NCI-H748 (cell line): ENCODE measurements around the gene PKDREJ.
"Not testable (repeated sequence)": the region's sequence is repeated elsewhere in the genome, so short reads cannot be mapped to it uniquely, and the experiment has no call there.

Experiments
- DNase-seq: peaks from one replicate; lab custom pipeline; 2025; ENCODE audit not compliant: unreplicated experiment; lab: John Stamatoyannopoulos, UW

The PKDREJ gene

DNA sequence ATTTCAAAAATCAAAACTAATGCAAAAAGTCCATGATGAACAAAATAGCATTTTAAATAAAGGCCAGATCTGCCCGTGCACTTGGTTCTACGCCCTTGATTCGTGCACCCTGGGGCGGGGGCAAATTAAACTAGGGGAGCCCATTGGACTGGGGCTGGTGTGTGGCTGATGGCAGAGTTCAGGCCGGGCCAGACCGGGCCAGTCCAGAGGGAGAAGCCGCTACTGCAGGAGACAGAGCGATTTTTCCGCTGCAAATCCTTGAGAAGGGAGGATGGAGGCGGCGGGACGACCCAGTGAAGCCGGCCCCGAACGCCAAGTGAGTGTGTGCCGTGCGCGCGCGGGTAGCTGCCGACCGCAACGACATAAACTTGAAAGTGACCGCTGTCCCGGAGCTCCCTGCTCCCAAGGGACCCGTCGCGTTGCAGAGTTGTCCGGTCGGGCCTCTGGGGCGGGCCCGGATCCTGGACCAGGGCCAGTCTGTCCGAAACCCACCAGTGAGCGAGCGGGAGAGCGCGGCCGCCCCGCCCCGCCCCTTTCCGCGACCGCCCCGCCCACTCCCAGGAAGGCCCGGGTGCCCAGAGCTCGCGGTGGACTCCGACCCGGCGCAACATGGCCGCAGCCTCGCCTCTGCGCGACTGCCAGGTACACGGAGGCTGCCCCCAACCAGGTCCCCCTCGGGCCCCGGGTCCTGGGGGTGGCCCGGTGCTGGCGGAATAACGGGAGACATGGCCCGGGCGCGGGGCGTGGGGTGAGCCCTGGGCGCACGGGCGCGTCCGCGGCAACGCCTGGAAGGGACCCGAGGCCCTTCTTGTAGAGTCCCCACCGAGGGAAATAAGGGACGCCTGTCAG lies 4.5 kb upstream of the PKDREJ start, which contains the start of gene TTC38:
Gene TTC38, plus strand, starts transcription at position 578 of the 849 bp plus-strand sequence. Its CDS starts 32 bp downstream, at position 610.
- peak; percentile 72 for DNase-seq

DNA sequence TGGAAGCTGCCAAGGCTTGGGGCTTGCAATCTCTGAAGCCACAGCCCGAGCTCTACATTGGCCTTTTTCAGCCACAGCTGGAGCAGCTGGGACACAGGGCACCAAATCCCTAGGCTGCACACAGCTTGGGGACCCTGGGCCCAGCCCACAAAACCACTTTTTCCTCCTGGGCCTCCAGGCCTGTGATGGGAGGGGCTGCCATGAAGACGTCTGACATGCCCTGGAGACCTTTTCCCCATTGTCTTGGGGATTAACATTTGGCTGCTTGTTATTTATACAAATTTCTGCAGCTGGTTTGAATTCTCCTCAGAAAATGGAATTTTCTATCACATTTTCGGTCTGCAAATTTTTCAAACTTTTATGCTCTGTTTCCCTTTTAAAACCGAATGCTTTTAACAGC lies 2.5 kb upstream of the PKDREJ start:
- not testable (repeated sequence) for DNase-seq

DNA sequence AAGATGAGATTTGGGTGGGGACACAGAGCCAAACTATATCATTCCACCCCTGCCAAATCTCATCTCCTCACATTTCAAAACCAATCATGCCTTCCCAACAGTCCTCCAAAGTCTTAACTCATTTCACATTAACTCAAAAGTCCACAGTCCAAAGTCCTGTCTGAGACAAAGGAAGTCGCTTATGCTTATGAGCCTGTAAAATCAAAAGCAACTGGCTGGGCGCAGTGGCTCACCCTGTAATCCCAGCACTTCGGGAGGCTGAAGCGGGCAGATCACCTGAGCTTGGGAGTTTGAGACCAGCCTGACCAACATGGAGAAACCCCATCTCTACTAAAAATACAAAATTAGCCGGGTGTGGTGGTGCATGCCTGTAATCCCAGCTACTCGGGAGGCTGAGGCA lies 1.4 kb upstream of the PKDREJ start:
- not testable (repeated sequence) for DNase-seq

DNA sequence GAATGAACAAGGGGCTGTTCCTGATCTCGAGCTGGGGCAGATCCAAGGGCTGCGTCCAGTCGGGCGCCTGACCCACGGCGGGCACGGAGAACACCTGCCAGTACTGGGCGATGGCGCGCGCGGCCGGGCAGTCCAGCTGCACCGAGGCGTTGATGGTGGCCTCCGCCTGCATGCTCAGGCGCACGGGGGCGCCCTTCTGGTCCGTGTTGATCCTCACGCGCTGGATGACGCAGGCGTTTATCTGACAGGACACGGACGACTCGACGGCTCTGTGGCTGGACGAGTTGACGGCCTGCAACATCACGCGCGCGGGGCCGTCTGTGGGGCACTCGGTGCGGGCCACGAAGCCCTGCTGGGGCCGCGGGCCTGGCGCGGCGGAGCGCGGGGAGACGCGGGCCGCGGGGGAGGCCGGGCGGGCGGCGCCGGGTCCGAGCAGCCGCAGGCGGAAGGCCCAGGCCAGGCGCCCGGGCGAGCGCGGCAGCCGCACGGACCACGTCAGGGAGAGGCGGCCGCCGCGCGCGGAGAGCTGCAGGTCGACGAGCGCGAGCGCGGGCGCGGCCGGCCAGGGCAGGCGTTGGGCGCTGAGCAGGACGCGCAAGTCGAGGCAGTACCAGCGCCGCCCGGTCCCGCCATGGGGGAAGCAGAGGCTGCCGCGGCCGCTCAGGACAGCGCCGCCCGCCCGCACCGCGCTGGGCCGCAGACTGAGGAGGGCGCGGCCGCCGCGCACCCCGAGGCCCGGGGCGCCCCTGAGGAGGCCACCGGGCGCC lies 511 bp downstream of the PKDREJ start:
- no peak for DNase-seq

DNA sequence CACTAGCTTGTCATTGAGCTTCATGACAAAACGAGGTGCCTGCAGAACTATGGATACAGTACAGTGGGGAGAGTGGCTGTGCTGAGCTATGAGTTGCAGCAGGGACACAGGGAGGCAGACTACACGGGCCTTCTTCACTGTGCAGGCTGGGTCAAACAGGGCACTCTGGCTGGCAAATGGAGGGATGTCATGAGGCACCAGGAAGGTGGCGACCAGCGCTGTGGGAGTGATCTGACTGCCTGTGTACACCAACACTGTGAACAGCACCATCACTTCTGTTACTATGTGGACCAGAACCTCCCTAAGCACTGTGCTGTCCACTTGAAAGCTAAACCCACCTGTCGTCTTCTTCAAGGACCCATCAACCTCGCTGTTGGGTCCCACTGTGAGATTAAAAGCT lies 3.1 kb downstream of the PKDREJ start:
- DNase-seq: no peak

DNA sequence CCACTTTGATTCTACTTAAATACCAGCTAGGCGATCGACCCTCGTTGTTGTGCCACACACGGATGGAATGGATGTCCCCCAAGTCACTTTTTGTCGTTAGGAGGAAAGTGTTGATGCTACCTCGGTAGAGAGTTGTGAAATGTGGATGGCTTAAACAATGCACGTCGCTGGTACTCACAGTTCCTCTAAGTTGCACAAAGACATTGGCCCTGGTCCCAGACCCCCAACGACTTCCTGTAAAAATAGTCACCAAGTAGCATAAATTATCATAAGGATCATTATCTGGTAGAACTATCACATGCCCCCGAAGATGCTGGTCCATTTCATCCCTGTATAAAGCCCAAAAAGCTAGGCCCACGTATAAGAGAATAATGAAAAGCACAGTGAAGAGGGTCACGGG lies 3.8 kb downstream of the PKDREJ start:
- no peak for DNase-seq

DNA sequence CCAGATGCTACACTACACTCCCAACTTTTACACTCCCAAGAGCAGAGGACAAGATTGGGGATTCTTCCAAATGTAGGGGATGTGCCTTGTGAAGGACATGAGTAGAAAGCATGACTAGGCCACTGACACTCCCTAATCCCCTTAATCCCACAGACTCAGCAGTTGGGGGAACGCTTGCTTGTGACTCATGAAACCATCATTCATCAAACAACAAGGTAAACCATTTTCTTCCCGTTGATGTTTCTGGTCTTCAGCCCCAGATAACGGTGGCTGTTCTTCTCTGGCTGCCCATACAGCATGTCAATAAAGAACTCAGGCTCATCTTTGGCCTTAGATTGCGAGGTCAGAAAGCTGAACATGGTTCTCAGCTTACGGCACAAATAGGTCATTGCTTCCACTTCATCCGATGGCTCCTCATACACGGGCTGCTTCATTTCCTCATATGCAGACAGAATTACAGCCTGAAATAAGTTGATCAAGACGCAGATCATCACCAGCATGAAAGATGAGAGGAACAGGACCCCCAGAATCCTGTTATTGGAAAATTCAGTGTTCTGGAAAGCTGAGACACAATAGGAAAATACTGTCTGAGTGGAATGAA lies 6.7 kb downstream of the PKDREJ start:
- no peak for DNase-seq

DNA sequence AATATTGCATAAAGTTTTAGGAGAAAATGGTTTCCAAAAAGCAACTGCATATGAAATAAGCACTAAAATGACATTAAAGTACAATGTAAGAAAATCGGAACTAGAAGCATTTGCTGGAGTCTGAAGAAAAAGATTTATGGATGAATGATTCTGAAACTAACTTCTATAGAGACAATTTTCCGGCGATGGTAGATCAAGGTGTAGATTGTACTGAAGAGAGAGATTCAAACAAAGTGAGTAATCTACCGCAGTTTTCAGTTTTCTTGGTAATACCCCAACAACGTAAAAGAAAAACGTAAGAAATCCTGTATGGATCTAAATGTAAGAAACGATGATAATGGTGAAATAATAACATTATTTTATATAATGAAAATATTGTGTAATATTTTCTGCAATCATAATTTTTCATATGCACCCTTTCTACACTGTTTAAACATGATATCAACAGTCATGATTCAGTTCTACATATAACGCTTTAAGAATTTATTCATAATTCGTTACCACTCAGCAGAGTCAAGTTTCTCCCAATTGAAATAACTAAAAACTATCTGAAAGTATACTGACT lies 11.2 kb downstream of the PKDREJ start:
- no peak for DNase-seq

DNA sequence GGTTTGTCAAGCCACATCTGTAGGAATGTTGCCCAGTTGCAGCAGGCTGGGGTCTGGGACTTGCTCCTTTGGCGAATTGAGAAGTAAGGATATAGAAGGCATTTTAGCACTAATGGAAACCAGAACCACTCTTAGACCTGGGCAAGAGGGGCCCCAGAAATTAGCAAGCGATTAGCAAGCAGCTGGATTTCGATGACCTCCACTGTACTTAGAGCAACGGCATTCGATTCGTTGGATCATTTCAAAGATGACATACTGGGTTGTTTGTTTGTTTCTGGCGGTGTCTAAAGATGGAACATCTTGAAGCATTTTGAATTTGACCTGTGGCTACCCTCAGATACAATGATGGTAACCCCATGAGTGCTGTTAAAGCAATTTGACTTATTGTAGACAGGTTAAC lies 11.9 kb downstream of the PKDREJ start:
- DNase-seq: no peak

DNA sequence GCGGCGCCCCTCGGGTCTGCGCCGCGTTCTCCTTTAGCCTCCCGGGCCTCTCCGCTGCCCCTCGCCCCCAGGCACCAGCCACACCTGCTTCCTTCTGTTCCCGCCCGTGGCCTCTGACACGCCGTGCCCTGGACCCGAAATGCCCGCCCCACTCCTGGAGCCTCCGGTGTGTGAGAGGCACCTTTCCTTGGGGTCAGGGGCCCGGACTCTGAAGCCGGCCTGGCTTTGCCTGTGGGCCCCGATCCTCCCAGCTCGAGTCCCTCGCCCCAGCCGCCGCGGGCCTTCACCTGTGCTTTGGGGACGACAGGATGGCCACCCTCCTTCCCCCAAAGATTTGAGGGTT lies 12.4 kb downstream of the PKDREJ start:
- no peak for DNase-seq

DNA sequence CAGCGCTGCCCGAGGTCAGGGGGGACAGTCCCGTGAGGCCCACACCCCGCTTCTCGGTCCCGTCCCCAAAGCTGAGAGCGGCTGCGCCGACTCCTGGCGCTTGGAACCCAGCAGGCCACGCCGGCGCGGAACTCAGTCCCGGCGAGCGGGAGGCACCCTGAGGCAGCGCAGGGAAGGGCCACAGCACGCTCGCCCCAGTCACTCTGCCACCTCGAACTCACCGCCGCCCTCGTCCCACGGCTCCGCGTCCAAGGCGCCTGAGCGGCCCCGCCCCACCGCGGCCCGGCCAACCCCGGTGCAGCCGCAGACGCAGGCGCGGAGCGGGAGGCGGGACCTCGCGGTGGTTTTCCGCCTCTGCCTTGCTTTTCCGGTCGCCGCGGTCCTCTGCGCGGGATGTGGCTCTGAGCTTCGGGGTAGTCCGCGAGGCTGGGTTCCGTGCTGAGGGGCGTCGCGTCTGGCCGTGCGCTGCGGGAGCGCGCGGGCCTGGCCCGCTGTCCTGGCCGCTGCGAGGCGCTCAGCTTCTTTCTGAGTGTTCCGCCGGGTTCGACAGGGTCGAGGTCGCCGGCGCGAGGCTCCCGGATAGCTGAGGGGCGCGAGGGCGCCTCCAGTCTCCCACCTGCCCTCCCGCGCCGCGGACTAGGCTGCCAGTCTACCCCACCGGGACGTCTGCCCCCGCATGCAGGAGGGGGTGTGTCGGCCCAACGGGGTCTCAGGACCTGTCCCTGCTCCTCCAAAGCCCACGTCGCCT lies 12.9 kb downstream of the PKDREJ start, which contains the start of gene CDPF1:
Gene CDPF1, minus strand, starts transcription at position 259 of the 748 bp plus-strand sequence. CDS start 2,009 bp downstream, outside the sequence.
- peak; percentile 93 for DNase-seq

DNA sequence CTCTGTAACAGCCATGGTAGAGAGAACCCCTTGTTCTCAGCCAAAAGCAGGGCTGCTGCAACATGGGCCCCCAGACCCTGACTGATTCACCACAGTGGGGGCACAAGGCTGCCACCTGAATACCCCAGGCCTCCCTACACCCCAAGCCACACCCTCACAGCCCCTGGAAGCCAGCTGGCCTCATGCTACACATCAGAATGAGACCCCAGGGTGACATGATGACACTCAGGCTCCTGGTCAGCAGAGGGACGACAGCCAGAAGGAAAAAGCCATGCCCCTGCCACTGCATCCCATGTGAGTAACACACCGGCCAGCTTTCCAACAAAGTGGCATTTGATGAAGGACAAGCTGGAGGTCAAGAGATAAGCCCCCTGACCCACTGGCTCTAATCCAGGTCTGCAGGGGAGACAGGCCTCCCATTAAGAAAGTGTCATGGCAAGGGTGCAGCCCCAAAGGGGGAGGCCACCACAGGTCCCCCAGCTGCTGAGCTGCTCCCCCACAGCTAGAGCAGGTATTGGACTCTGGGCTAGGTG lies 15.6 kb downstream of the PKDREJ start:
- DNase-seq: no peak

DNA sequence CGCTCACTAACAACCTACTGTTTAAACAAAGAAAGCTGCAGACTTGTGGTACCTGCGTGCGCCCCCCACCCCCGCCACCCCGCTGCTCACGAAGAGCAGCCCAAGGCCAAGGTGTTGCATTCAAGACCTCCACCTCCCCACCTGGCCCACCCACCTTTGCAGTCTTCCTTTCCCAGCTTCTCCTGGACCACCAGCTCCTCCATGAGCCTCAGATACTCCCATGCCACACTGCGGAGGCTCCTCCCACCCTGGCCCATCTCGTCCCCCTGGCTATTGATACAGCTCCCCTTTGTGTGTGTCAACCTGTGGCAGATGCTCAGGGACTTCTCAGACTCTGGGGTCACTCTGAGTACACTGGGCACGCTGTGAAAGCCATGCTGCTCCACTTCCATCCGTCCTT lies 17.0 kb downstream of the PKDREJ start:
- no peak for DNase-seq

DNA sequence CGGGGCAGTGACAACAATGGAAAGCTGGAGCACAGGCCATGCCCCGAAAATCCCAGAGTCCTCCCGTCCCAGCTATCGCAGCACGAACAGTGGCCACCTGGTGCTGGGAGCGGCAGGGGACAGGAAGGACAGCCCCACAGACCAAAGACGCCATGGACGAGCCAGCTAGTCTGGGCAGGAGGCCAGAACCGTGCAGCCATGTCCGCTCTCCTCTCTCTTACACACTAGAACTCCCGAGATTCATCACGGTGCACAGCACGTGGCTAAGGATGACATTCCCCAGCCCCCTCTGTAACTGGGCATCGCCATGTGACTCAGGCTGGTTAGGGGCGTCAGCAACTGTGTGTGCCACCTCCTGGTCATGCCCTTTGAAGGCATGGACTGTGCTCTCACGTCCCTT lies 17.6 kb downstream of the PKDREJ start:
- no peak for DNase-seq

DNA sequence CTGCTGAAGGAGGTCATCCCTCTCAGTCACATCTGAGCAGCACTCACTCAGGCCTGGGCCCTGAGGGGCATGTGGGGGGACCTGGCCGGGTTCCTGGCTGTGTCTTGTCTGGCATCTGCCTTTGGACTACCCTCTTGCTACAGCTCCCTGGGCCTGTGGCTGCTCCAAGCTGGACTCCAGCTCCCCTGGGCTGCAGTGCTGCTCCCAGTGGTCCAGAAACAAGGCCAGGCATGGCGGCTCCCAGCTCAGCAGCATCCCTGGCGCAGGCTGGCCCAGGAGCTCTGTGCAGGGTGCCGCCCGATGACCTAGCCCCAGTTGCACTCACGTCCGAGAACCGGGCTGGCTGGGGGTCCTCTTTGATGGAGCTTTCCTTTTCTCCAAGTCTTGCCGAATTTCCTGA lies 18.4 kb downstream of the PKDREJ start:
- no peak for DNase-seq

DNA sequence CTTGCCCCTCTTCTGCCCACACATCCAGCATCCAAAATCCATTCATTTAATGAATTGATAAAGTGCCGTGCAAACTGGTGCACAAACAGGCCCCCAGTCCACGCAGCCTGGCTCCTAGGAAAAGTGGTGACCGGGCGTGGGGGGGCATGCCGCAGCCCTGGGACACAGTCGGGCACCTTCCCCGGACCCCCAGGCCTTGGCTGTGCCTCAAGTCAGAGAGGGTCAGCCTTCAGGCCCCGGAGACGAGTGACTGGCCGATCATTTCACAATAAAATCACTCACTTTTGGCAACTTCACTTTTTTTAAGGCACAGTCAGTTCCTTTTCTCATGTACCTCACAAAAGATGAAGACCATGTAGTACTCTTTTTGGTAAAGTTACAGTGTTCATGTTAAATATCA lies 21.1 kb downstream of the PKDREJ start:
- DNase-seq: no peak

DNA sequence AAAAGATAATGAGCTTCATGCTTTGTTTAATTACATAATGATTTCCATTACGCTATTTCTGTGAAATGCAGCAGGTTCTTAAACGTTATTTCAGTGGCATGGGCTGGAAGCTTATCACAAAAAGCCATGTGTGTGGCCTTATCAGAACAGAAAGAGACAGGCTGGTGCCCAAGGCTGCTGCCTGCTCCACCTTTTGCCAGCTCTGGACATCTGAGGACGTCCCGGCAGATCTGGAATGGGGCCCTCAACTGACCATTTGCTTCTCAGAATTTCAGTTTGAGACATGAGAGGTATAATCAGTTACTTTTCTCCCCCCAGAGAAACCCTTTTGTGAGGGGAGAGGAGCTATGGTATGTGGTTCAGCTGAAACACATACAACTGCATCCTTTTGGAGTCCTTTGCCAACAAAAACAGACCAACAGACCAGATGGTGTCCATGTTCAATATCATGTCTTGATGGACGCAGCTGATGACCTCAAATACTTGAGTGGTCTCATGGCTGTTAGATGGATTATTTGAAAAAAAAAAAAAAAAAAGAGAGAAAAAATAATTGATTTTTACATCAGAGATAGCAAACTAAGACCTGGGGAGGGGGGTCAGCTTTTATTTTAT lies 21.6 kb downstream of the PKDREJ start:
- no peak for DNase-seq

DNA sequence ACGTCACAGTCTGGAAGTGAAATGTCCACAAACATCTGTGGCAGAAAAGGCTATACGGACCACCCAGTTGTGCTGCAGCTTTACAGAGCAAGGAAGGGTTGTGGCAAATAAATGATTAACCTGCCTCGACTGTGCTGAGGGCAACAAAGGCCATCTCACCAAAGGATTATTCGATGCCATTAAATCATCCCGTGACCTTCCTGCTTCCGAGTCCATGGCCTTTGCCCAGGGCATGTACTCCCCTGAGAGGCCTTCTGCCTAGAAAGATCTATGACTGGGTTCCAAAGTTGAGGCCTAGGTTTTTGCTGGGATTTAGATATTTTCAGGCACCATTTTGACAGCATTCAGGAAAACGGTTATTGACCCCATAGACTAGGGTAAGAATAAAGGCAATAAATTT lies 22.2 kb downstream of the PKDREJ start:
- no peak for DNase-seq

DNA sequence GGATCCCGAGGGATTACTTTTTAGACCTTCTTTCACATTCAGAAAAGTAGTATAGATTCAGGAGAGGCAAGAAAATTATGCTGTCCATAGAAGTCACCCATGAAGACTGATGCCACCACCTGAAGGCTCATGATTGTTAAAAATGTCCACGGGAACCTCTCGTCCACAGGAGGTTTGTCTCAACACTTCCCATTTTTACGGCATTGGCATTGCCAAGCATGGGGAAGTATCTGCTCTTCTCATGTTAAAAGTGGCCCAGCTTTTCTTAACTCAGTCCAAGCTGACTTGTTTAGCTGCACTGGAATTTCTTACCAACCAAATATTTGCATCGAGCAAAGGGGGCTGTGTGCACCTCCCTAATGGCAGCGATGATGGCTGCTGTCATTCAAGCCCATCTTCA lies 22.6 kb downstream of the PKDREJ start:
- DNase-seq: no peak

DNA sequence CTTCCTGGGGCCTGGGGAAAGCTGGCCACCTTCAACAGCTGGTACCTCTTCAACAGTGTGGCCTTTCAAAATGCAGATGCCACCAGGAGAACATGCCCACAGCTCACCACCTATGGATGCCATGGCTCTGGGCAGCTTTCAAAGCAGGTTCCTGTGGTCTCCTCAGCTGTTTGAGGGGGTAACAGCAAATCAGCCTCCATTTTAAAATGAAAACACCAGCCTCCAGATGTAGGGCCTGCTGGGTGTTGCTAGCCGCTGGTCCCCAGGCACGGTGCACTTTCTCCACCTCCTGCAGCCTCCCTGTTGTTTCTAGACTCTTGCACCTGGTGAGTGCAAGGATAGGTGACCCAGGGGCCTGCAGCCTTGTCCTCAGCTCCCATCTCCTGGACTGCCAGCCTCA lies 23.1 kb downstream of the PKDREJ start:
- DNase-seq: no peak
